ENCODE data around the gene CHRND.

Gene CHRND

GRCh38 chr2:232487385-232488096 is 38.4 kb upstream of the CHRND start, which contains the start of gene ECEL1:
Gene ECEL1, minus strand, starts transcription at chr2:232487834. Its CDS starts 1,181 bp downstream, at chr2:232486653.
- no peak for DNase-seq (ENCODE audit: low read depth in 2 of 2)

GRCh38 chr2:232488097-232488711 is 37.8 kb upstream of the CHRND start:
- no peak for DNase-seq (ENCODE audit: low read depth in 2 of 2)

GRCh38 chr2:232488721-232489300 is 37.1 kb upstream of the CHRND start:
- DNase-seq (ENCODE audit: low read depth in 2 of 2) = no peak

GRCh38 chr2:232489516-232490220 is 36.3 kb upstream of the CHRND start:
- no peak for DNase-seq (ENCODE audit: low read depth in 2 of 2)

GRCh38 chr2:232490221-232491138 is 35.5 kb upstream of the CHRND start:
- no peak for DNase-seq (ENCODE audit: low read depth in 2 of 2)

GRCh38 chr2:232491139-232491780 is 34.7 kb upstream of the CHRND start:
- no peak for DNase-seq (ENCODE audit: low read depth in 2 of 2)

- DNase-seq (ENCODE audit: low read depth in 2 of 2) = no peak
Observed at GRCh38 chr2:232492236-232492848, 33.6 kb upstream of the CHRND start.

- DNase-seq (ENCODE audit: low read depth in 2 of 2) = no peak
Observed at GRCh38 chr2:232492963-232493700, 32.8 kb upstream of the CHRND start.

- DNase-seq (ENCODE audit: low read depth in 2 of 2) = no peak
Observed at GRCh38 chr2:232493701-232494474, 32.1 kb upstream of the CHRND start.

- no peak for DNase-seq (ENCODE audit: low read depth in 2 of 2)
Observed at GRCh38 chr2:232494542-232494941, 31.4 kb upstream of the CHRND start.

GRCh38 chr2:232495292-232495691 is 30.7 kb upstream of the CHRND start:
- DNase-seq (ENCODE audit: low read depth in 2 of 2) = no peak

- DNase-seq (ENCODE audit: low read depth in 2 of 2) = no peak
Observed at GRCh38 chr2:232496501-232497270, 29.3 kb upstream of the CHRND start.

- DNase-seq (ENCODE audit: low read depth in 2 of 2) = no peak
Observed at GRCh38 chr2:232497348-232497747, 28.6 kb upstream of the CHRND start.

- no peak for DNase-seq (ENCODE audit: low read depth in 2 of 2)
Observed at GRCh38 chr2:232498452-232498851, 27.5 kb upstream of the CHRND start.

GRCh38 chr2:232501331-232501771 is 24.6 kb upstream of the CHRND start:
- DNase-seq (ENCODE audit: low read depth in 2 of 2) = no peak

GRCh38 chr2:232501794-232502390 is 24.1 kb upstream of the CHRND start:
- DNase-seq (ENCODE audit: low read depth in 2 of 2) = no peak

- DNase-seq (ENCODE audit: low read depth in 2 of 2) = no peak
Observed at GRCh38 chr2:232502511-232502910, 23.4 kb upstream of the CHRND start.

All from activated CD4-positive, alpha-beta T cell treated with anti-CD3 and anti-CD28 coated beads for 24 hours (primary cell).